NB4 (cell line): ENCODE measurements around the gene ST8SIA5.

Source experiments
- DNase-seq: peaks from one replicate; pipeline ENCODE4 v3.0.0; 2010; ENCODE audit warnings: low read depth
- H3K4me3 ChIP-seq: one replicate; pipeline ENCODE4 v1.5.1; 2011; ENCODE audit warnings: mild to moderate bottlenecking, low read depth, low read length, moderate library complexity
- MAX ChIP-seq: IDR thresholded peaks from 2 replicates; pipeline ENCODE4 v1.6.1; 2011; ENCODE audit warnings: low read depth, low read length
- MYC ChIP-seq: IDR thresholded peaks from 2 replicates; pipeline ENCODE4 v1.6.1; 2011; ENCODE audit warnings: low read depth, low read length
- POLR2A ChIP-seq: IDR thresholded peaks from 2 replicates; pipeline ENCODE4 v1.6.1; 2011; ENCODE audit warnings: mild to moderate bottlenecking; ENCODE audit not compliant: insufficient read length; ENCODE audit errors: extremely low read depth
- TF ChIP-seq, protein P1 (sequence below): IDR thresholded peaks from one replicate; pipeline ENCODE4 v1.5.1; 2012; ENCODE audit warnings: low read depth, low read length

Gene ST8SIA5

GRCh38 chr18:46736736-46737135 is 20.1 kb downstream of the ST8SIA5 start:
- H3K4me3 ChIP-seq, result no peak overlapping the region
- DNase-seq, result no peak
- TF ChIP-seq, protein P1, sequence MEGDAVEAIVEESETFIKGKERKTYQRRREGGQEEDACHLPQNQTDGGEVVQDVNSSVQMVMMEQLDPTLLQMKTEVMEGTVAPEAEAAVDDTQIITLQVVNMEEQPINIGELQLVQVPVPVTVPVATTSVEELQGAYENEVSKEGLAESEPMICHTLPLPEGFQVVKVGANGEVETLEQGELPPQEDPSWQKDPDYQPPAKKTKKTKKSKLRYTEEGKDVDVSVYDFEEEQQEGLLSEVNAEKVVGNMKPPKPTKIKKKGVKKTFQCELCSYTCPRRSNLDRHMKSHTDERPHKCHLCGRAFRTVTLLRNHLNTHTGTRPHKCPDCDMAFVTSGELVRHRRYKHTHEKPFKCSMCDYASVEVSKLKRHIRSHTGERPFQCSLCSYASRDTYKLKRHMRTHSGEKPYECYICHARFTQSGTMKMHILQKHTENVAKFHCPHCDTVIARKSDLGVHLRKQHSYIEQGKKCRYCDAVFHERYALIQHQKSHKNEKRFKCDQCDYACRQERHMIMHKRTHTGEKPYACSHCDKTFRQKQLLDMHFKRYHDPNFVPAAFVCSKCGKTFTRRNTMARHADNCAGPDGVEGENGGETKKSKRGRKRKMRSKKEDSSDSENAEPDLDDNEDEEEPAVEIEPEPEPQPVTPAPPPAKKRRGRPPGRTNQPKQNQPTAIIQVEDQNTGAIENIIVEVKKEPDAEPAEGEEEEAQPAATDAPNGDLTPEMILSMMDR, result no peak
- TF ChIP-seq MYC, result no peak
- TF ChIP-seq MAX, result no peak
- TF ChIP-seq POLR2A, result no peak

- no peak for DNase-seq
- no peak overlapping the region for H3K4me3 ChIP-seq
- TF ChIP-seq MYC (no peak), POLR2A (no peak), MAX (no peak)
- TF ChIP-seq, protein P1, result no peak
Observed at GRCh38 chr18:46736135-46736534, 20.7 kb downstream of the ST8SIA5 start.

DNA sequence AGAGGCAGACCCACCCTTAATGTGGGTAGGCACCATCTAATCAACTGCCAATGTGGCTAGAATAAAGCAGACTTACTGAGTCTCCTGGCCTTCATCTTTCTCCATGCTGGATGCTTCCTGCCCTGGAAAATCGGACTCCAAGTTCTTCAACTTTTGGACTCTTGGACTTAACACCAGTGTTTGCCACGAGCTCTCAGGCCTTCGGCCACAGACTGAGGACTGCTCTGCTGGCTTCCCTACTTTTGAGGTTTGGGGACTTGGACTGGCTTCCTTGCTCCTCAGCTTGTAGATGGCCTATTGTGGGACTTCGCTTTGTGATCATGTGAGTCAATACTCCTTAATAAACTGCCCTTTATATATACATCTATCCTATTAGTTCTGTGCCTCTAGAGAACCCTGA is 21.9 kb downstream of the ST8SIA5 start:
- no peak for DNase-seq
- TF ChIP-seq, protein P1, result no peak
- TF ChIP-seq POLR2A (no peak), MYC (no peak), MAX (no peak)
- H3K4me3 ChIP-seq, result no peak overlapping the region

- no peak overlapping the region for H3K4me3 ChIP-seq
- no peak for DNase-seq
- TF ChIP-seq MYC (no peak), MAX (no peak), POLR2A (no peak)
- TF ChIP-seq, protein P1, result no peak
Observed at GRCh38 chr18:46733872-46734271, 23.0 kb downstream of the ST8SIA5 start.

GRCh38 chr18:46732801-46733200 is 24.1 kb downstream of the ST8SIA5 start:
- H3K4me3 ChIP-seq, result no peak overlapping the region

GRCh38 chr18:46732201-46732600 is 24.7 kb downstream of the ST8SIA5 start:
- TF ChIP-seq POLR2A, result no peak
- TF ChIP-seq, protein P1, result no peak
- no peak for TF ChIP-seq MYC
- TF ChIP-seq MAX, result no peak
- no peak overlapping the region for H3K4me3 ChIP-seq
- DNase-seq, result no peak

More at GRCh38 chr18:46732801-46733200, 24.1 kb downstream of the ST8SIA5 start:
- DNase-seq, result no peak
- TF ChIP-seq, protein P1, result no peak
